Muscle of back (tissue), 11 donors: Measurements from ENCODE around the gene MAPK12. TPM values are rescaled to one million over a fixed set of nuclear protein-coding genes. Genes with fewer than 3 reads are reported as not detected.
"Not testable (repeated sequence)": the region's sequence is repeated elsewhere in the genome, so short reads cannot be mapped to it uniquely, and the experiment has no call there.

Experiments
- DNase-seq, 3 donors: peaks; one replicate each; pipeline versions ENCODE4 v3.0.0 to v3.0.0-alpha.2; 2013
- polyA plus RNA-seq, 10 donors: library from polyadenylated mRNA; unstranded; fragments of 120-200 nt; gene quantifications; one replicate each; pipeline ENCODE4 v1.2.1, GENCODE V29; 2013; ENCODE audit not compliant: insufficient read length in 10 of 10

MAPK12 gene
- polyA plus RNA-seq, 10 donors = 8.6 to 38.0 (median 22.5) TPM

DNA sequence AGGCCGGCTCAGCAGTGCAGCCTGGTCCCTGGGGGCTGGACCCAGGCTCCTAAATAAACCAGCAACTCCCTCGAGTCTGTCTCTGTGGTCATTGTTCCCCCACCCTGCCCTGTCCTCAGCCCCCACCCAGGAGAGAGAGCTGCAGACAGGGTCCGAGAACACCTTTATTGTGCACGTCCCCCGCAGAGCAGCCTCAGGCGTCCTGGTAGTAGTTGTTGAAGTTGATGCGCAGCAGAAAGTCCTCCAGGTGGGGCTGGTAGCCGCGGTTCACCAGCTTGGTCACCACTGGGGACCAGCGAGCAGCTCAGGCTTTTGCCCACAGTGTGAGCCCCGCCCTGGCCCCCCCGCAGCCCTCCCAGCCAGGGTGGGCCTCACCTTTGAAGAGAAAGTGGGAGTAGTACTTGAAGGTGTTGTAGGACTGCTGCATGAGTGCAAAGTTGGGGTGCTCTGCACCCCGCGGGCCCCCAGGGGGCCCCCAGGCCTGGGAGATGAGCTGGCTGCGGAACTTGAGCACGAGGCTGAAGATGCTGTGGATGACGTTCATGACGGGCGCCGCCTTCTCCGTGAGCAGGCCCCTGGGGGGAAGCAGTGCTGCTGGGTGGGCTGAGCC, 43.8 kb downstream of the MAPK12 start:
- no peak for DNase-seq

GRCh38 chr22:50216684-50217520, 44.6 kb downstream of the MAPK12 start:
- DNase-seq = no peak

- peak in 1 of 3 donors; percentile 60 for DNase-seq
These were observed 45.3 kb downstream of the MAPK12 start for GRCh38 chr22:50216055-50216683.

DNA sequence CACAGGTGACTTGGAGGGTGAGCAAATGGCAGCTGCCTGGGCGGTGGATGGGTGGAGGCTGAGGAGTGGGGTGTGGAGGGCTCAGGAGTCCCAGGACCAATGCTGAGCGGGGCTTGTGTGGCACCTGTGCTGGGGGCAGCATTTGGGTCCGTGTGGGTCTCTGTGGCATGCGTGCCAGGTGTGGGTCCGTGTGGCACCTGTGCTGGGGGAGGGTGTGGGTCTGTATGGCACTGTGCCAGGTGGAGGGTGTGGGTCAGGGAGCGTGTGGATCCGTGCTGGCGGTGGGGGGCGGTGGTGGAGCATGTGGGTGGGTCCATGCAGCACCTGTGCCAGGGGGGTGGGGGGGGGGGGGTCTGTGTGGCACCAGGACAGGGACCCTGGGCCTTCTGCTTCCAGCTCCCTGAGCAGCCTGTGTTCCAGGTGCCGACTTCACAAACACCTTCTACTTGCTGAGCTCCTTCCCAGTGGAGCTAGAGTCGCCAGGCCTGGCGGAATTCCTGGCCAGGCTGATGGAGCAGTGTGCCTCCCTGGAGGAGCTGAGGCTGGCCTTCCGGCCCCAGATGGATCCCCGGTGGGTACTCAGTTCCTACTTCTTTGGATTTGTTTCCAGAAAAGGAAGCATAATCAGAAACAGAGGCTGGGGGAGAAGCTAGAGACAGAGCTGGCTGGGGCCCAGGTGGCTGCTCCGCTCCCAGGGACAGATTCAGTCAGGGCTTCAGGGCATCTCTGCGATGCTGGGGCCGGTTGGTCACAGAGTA, 46.0 kb downstream of the MAPK12 start:
- DNase-seq = peak in 1 of 3 donors; percentile 62

GRCh38 chr22:50213263-50213662, 48.2 kb downstream of the MAPK12 start:
- DNase-seq = no peak

DNA sequence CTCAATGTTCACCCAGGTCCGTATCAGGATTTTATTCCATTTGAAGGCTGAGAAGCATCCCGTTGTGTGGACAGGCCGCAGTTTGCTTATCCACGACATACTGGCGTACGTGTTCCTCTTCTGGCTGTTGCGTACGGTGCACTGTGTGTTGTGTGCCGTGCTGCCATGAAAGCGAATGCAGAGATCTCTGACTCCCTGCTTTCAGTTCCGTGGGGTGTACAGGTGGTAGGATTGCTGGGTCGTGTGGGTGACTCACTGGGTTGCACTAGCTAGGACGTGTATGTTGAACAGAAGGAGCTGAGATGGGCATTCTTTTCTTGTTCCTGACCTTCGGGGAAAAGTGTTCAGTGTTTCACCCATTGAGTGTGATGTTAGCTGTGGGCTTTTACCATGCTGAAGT, 50.3 kb downstream of the MAPK12 start:
- DNase-seq = no peak

DNA sequence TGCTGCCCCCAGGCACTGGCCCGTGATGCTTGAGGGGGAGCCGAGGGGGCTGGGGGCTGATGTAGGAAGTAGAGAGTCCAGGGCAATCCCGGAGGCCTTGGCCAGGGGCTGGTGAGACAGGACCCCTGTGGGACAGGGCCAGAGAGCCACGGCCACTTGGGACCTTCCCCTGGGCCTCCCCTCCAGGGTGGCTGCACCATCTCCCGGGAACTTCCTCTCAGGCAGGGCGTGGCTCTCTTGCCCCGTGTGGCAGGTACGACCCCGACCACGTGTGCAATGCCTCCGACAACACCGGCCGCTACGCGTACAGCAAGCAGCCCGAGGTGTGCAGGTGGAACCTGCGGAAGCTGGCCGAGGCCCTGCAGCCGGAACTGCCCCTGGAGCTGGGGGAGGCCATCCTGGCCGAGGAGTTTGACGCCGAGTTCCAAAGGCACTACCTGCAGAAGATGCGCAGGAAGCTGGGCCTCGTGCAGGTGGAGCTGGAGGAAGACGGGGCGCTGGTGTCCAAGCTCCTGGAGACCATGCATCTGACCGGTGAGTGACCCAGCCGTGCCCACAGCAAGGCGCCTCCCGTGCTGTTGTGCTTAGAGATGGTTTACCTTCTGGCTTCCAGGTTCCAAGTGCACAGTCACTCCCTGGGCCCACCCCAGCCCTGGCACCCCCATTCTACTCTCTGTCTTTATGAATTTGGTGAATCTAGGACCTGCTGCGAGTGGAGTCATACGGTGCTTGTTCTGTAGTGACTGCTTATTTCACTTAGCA, 50.9 kb downstream of the MAPK12 start:
- no peak for DNase-seq

GRCh38 chr22:50209893-50210292, 51.6 kb downstream of the MAPK12 start:
- peak in 2 of 3 donors; percentile 37 to 83 for DNase-seq

- DNase-seq = no peak
These were observed 52.3 kb downstream of the MAPK12 start for GRCh38 chr22:50208939-50209892.

- DNase-seq = no peak
These were observed 53.0 kb downstream of the MAPK12 start for GRCh38 chr22:50208430-50208938.

DNA sequence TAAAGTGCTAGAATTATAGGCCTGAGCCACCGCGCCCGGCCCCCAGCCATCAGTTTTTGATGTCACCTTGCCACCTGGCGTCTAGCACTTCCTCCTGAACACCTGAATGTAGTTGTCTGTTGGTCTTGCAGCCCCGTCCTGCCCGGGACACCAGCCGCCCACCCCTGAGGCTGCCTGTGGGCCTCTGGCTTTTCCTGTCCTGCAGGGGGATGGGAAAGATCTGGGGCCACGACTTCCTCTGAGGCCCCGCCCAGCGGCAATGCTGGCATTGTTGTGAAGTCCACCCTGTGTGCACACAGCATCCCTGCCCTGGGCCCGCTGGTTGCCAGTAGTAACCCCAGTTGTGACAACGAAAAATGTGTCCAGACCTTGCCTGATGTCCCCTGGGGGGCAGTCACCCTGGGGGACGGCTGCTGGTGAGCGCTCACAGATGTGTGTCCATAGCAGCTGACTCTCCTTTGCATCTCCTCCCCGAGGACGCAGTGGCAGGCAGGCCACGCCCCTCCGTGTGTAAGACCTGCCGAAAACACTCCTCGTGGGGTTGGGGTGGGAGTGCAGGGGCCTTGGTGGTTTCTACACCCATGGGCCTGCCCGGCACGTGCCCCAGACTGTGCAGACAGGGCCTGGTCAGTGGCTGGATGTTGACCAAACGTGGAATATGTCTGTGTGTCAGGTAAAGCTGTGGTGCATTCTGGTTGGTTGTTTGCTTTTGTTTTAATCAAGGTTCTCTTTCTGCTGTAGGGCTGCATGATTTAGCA, 53.9 kb downstream of the MAPK12 start:
- peak in 1 of 3 donors; percentile 24 for DNase-seq

GRCh38 chr22:50206599-50206998, 54.9 kb downstream of the MAPK12 start:
- DNase-seq = peak in 1 of 3 donors; percentile 35

DNA sequence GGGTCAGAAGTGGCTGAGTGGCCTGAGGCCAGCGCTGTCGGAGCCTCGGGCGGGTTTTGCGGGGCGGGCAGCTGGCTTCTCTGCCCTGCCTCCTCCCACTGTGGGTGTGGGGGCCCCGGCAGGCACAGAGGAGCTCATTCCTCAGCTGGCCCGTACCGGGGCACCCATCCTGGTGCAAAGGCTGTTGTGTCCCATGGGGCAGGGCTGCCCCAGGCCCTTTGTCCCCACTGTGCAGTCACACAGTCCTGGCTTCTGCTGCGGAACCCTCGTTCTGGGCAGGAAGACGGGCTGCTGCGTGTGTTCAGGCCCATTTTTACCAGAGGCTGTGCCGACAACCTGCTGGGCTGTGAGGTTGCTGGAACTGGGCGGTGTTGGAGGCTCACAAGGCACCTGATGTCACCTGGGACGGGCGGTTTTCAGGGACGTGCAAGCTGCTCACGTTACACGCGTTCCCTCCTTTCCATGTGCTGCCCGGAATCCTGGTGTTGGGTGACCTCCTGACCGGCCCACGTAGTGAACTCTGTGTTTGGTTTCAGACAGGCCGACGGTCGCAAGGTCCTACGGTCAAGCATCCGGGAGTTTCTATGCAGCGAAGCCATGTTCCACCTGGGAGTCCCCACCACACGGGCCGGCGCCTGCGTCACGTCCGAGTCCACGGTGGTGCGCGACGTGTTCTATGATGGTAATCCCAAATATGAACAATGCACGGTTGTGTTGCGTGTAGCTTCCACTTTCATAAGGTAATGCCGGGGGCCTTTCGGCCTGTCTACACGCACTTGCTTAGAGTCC, 55.5 kb downstream of the MAPK12 start:
- DNase-seq = no peak

GRCh38 chr22:50204998-50205397, 56.5 kb downstream of the MAPK12 start:
- not testable (repeated sequence) for DNase-seq

DNA sequence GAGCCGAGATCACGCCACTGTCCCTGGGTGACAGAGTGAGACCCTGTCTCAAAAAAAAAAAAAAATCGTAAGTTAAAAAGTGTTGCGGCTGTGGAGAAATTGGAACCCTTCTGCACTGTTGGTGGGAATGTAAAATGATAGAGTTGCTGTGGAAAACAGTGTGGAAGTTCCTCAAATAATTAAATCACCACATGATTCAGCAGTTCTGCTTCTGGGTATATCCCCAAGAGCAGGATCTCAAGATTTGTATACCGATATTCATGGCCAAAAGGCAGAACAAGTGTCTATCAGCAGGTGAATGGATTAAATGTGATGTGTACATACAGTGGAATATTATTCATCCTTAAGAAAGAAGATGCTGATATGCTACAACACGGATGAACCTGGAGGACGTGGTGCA, 56.9 kb downstream of the MAPK12 start:
- no peak for DNase-seq

DNA sequence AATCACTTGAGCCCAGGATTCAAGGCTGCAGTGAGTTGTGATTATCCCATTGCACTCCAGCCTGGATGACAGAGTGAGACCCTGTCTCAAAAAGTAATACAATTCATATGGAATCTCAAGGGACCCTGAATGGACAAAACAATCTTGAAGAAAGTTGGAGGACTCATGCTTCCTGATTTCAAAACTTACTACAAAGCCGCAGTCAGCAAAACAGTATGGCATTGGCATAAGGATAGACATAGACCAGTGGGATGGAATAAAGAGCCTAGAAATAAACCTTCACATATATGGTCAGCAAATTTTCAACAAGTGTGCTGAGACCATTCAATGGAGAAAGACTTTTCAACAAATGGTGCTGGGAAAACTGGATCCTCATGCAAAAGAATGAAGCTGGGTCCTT, 58.2 kb downstream of the MAPK12 start:
- no peak for DNase-seq
